ENCODE measurements around the gene NFIX.
"Not testable (repeated sequence)": the region's sequence is repeated elsewhere in the genome, so short reads cannot be mapped to it uniquely, and the experiment has no call there.

NFIX gene

GRCh38 chr19:12957389-12957952 lies 37.8 kb upstream of the NFIX start:
- not testable (repeated sequence) for DNase-seq (ENCODE audit: low read depth in 2 of 2)

- DNase-seq (ENCODE audit: low read depth in 2 of 2) = no peak
Observed at GRCh38 chr19:12959481-12959880, 35.8 kb upstream of the NFIX start.

- DNase-seq (ENCODE audit: low read depth in 2 of 2) = peak; percentile 56 to 63
Observed at GRCh38 chr19:12965017-12965811, 30.1 kb upstream of the NFIX start.

GRCh38 chr19:12965812-12966135 lies 29.5 kb upstream of the NFIX start:
- no peak for DNase-seq (ENCODE audit: low read depth in 2 of 2)

GRCh38 chr19:12967907-12968306 lies 27.4 kb upstream of the NFIX start:
- no peak for DNase-seq (ENCODE audit: low read depth in 2 of 2)

GRCh38 chr19:12969292-12969988 lies 25.8 kb upstream of the NFIX start, which contains the start of gene DAND5:
Gene DAND5 (plus strand): TSS chr19:12969576. CDS start chr19:12969661, 85 bp downstream.
- no peak for DNase-seq (ENCODE audit: low read depth in 2 of 2)

- no peak for DNase-seq (ENCODE audit: low read depth in 2 of 2)
Observed at GRCh38 chr19:12970070-12970820, 25.0 kb upstream of the NFIX start.

- no peak for DNase-seq (ENCODE audit: low read depth in 2 of 2)
Observed at GRCh38 chr19:12973236-12973635, 22.0 kb upstream of the NFIX start.

GRCh38 chr19:12974301-12975220 lies 20.7 kb upstream of the NFIX start:
- no peak for DNase-seq (ENCODE audit: low read depth in 2 of 2)

- DNase-seq (ENCODE audit: low read depth in 2 of 2) = no peak
Observed at GRCh38 chr19:12975221-12975741, 20.0 kb upstream of the NFIX start.

GRCh38 chr19:12976109-12976508 lies 19.2 kb upstream of the NFIX start:
- not testable (repeated sequence) for DNase-seq (ENCODE audit: low read depth in 2 of 2)

- no peak for DNase-seq (ENCODE audit: low read depth in 2 of 2)
Observed at GRCh38 chr19:12979974-12980373, 15.3 kb upstream of the NFIX start.

- no peak for DNase-seq (ENCODE audit: low read depth in 2 of 2)
Observed at GRCh38 chr19:12982648-12983047, 12.6 kb upstream of the NFIX start.

- DNase-seq (ENCODE audit: low read depth in 2 of 2) = no peak
Observed at GRCh38 chr19:12983091-12983490, 12.2 kb upstream of the NFIX start.

GRCh38 chr19:12983542-12984142 lies 11.6 kb upstream of the NFIX start:
- DNase-seq (ENCODE audit: low read depth in 2 of 2) = peak; percentile 64 to 71

GRCh38 chr19:12984143-12984627 lies 11.1 kb upstream of the NFIX start:
- no peak for DNase-seq (ENCODE audit: low read depth in 2 of 2)

GRCh38 chr19:12984683-12985048 lies 10.6 kb upstream of the NFIX start:
- DNase-seq (ENCODE audit: low read depth in 2 of 2) = no peak

GRCh38 chr19:12985049-12985776 lies 10.1 kb upstream of the NFIX start:
- peak in 1 of 2 donors; percentile 20 for DNase-seq (ENCODE audit: low read depth in 2 of 2)

GRCh38 chr19:12986726-12987125 lies 8.5 kb upstream of the NFIX start:
- DNase-seq (ENCODE audit: low read depth in 2 of 2) = no peak

- DNase-seq (ENCODE audit: low read depth in 2 of 2) = no peak
Observed at GRCh38 chr19:12987190-12987589, 8.1 kb upstream of the NFIX start.

Measured in stimulated activated CD8-positive, alpha-beta memory T cell treated with anti-CD3 and anti-CD28 coated beads, Interleukin-7, amount 100 ng/mL, for 1 hour (primary cell).